Erythroblast (primary cell): ENCODE results near the gene ANKRD29.

Source experiments
- GATA1 ChIP-seq: IDR thresholded peaks from 2 replicates; pipeline ENCODE4 v1.6.1; 2011; ENCODE audit warnings: low read depth, mild to moderate bottlenecking, control low read depth, low read length, moderate library complexity
- POLR2A ChIP-seq: IDR thresholded peaks from 2 replicates; pipeline ENCODE4 v1.6.1; 2011; ENCODE audit warnings: mild to moderate bottlenecking, low read length

DNA sequence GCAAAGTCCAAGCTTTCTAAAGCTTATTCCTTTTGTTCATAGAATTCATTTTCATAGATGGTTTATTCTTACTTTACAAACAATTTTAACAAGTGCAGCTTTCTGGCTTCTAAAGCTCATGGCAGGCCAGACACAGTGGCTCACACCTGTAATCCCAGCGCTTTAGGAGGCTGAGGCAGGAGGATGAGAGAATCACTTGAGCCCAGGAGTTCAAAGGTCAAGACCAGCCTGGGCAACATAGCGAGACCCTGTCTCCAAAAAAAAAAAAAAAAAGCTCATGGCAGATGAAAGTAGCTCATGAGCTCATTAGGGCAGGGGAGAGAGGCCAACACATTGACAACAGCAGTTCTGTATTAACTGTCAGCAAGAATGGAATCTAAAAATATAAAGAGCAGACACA lies 48.3 kb downstream of the ANKRD29 start:
- TF ChIP-seq POLR2A, result no peak
- no peak for TF ChIP-seq GATA1
